ENCODE measurements around the gene ASB16. TPM values are rescaled to one million over a fixed set of nuclear protein-coding genes. Genes with fewer than 3 reads are reported as not detected.

ASB16 gene
- total and polyA plus RNA-seq, 2 donors (not counting 1 experiment from before 2014, with no cell fraction given), result 0.17 TPM; not detected in 1

GRCh38 chr17:44199553-44200477 is 29.3 kb downstream of the ASB16 start, which contains the start of gene ATXN7L3:
TSS of gene ATXN7L3 (minus strand) at chr17:44199884. CDS start at chr17:44198070, 1,814 bp downstream.
- TF ChIP-seq CTCF (conservative IDR thresholded peaks at IDR 0.05 in 1 of 2, IDR thresholded peaks at IDR 0.05 in 1 of 2; ENCODE audit: low read depth in 1 of 2, low read length in 2 of 2) (no peak), EZH2 (IDR thresholded peaks at IDR 0.05; ENCODE audit: low read length, missing control alignments) (no peak)
- no peaks in the 10 kb centered on the region for H3K9me3 ChIP-seq (ENCODE audit: control insufficient read depth, insufficient read depth, low read depth, low read length)
- H4K20me1 ChIP-seq (ENCODE audit: control insufficient read depth, extremely low read depth, insufficient read depth, low read length), result no peaks in the 10 kb centered on the region
- peak within 1 kb of the TSS; percentile 66 for H2AFZ ChIP-seq (ENCODE audit: low read length)
- H3K27me3 ChIP-seq (ENCODE audit: control insufficient read depth, insufficient read depth, low read length), result no peaks in the 10 kb centered on the region
- peak within 1 kb of the TSS; percentile 88 for H3K27ac ChIP-seq (ENCODE audit: insufficient read depth, low read length)
- peak; percentile 97 to 98 for DNase-seq (ENCODE audit: low read depth in 2 of 2)
- peaks cover 23% of the 10 kb centered on the region for H3K79me2 ChIP-seq (ENCODE audit: control insufficient read depth, insufficient read depth, low read length)
- peak within 1 kb of the TSS; percentile 73 to 87 (median 80) for H3K4me3 ChIP-seq (replicated peaks in 1 of 4; ENCODE audit: control extremely low read depth in 1 of 4, insufficient read depth in 1 of 4, low read depth in 3 of 4, low read length in 4 of 4)
- H3K4me1 ChIP-seq (ENCODE audit: control insufficient read depth, extremely low read depth, insufficient read depth, low read length), result peaks cover 28% of the 10 kb centered on the region
- H3K36me3 ChIP-seq (ENCODE audit: control insufficient read depth, insufficient read depth, low read length), result peaks cover 16% of the 10 kb centered on the region
- peak within 1 kb of the TSS; percentile 97 for H3K4me2 ChIP-seq (ENCODE audit: extremely low read depth, insufficient read depth, low read length)
- peak within 1 kb of the TSS; percentile 85 for H3K9ac ChIP-seq (ENCODE audit: insufficient read depth, low read length)

- peaks cover 14% of the 10 kb centered on the region for H3K36me3 ChIP-seq (ENCODE audit: control insufficient read depth, insufficient read depth, low read length)
- H3K79me2 ChIP-seq (ENCODE audit: control insufficient read depth, insufficient read depth, low read length), result peaks cover 23% of the 10 kb centered on the region
- H4K20me1 ChIP-seq (ENCODE audit: control insufficient read depth, extremely low read depth, insufficient read depth, low read length), result no peaks in the 10 kb centered on the region
- H3K27me3 ChIP-seq (ENCODE audit: control insufficient read depth, insufficient read depth, low read length), result no peaks in the 10 kb centered on the region
- peak overlapping the region; percentile 91 for H3K4me2 ChIP-seq (ENCODE audit: extremely low read depth, insufficient read depth, low read length)
- peaks cover 28% of the 10 kb centered on the region for H3K4me1 ChIP-seq (ENCODE audit: control insufficient read depth, extremely low read depth, insufficient read depth, low read length)
- peak overlapping the region; percentile 66 for H2AFZ ChIP-seq (ENCODE audit: low read length)
- peak overlapping the region; percentile 85 for H3K9ac ChIP-seq (ENCODE audit: insufficient read depth, low read length)
- no peak for DNase-seq (ENCODE audit: low read depth in 2 of 2)
- H3K27ac ChIP-seq (ENCODE audit: insufficient read depth, low read length), result peak overlapping the region; percentile 87
- TF ChIP-seq CTCF (conservative IDR thresholded peaks at IDR 0.05 in 1 of 2, IDR thresholded peaks at IDR 0.05 in 1 of 2; ENCODE audit: low read depth in 1 of 2, low read length in 2 of 2) (no peak), EZH2 (IDR thresholded peaks at IDR 0.05; ENCODE audit: low read length, missing control alignments) (no peak)
- H3K4me3 ChIP-seq (replicated peaks in 1 of 4; ENCODE audit: control extremely low read depth in 1 of 4, insufficient read depth in 1 of 4, low read depth in 3 of 4, low read length in 4 of 4), result peak overlapping the region; percentile 49 to 71 (median 64)
- no peaks in the 10 kb centered on the region for H3K9me3 ChIP-seq (ENCODE audit: control insufficient read depth, insufficient read depth, low read depth, low read length)
These were observed 30.1 kb downstream of the ASB16 start for GRCh38 chr17:44200478-44201155.

- H3K27ac ChIP-seq (ENCODE audit: insufficient read depth, low read length), result peak overlapping the region; percentile 43
These were observed 32.3 kb downstream of the ASB16 start for GRCh38 chr17:44202756-44203155.

More at GRCh38 chr17:44202756-44203155, 32.3 kb downstream of the ASB16 start:
- H3K4me1 ChIP-seq (ENCODE audit: control insufficient read depth, extremely low read depth, insufficient read depth, low read length), result peaks cover 29% of the 10 kb centered on the region
- no peaks in the 10 kb centered on the region for H3K9me3 ChIP-seq (ENCODE audit: control insufficient read depth, insufficient read depth, low read depth, low read length)
- no peak for TF ChIP-seq CTCF (conservative IDR thresholded peaks at IDR 0.05 in 1 of 2, IDR thresholded peaks at IDR 0.05 in 1 of 2; ENCODE audit: low read depth in 1 of 2, low read length in 2 of 2)
- TF ChIP-seq EZH2 (IDR thresholded peaks at IDR 0.05; ENCODE audit: low read length, missing control alignments), result no peak
- no peaks in the 10 kb centered on the region for H4K20me1 ChIP-seq (ENCODE audit: control insufficient read depth, extremely low read depth, insufficient read depth, low read length)
- no peak overlapping the region for H3K4me3 ChIP-seq (replicated peaks in 1 of 4; ENCODE audit: control extremely low read depth in 1 of 4, insufficient read depth in 1 of 4, low read depth in 3 of 4, low read length in 4 of 4)
- H3K36me3 ChIP-seq (ENCODE audit: control insufficient read depth, insufficient read depth, low read length), result peaks cover 13% of the 10 kb centered on the region
- H3K4me2 ChIP-seq (ENCODE audit: extremely low read depth, insufficient read depth, low read length), result peak overlapping the region; percentile 66
- peaks cover 12% of the 10 kb centered on the region for H3K79me2 ChIP-seq (ENCODE audit: control insufficient read depth, insufficient read depth, low read length)
- DNase-seq (ENCODE audit: low read depth in 2 of 2), result peak in 1 of 2 donors; percentile 48
- no peaks in the 10 kb centered on the region for H3K27me3 ChIP-seq (ENCODE audit: control insufficient read depth, insufficient read depth, low read length)
- no peak overlapping the region for H3K9ac ChIP-seq (ENCODE audit: insufficient read depth, low read length)
- H2AFZ ChIP-seq (ENCODE audit: low read length), result no peak overlapping the region
